Neural crest cell (in vitro differentiated cells): ENCODE results near the gene GHSR. TPM values are rescaled to one million over a fixed set of nuclear protein-coding genes. Genes with fewer than 3 reads are reported as not detected.

Source experiments
- DNase-seq: peaks from one replicate; pipeline ENCODE4 v3.0.0; 2021; ENCODE audit warnings: low read depth, mixed read lengths, low spot score
- H3K27ac Mint-ChIP-seq: one replicate; pipeline ENCODE4 v1.8.0; 2021; ENCODE audit warnings: mild to moderate bottlenecking, mixed read lengths; ENCODE audit not compliant: unreplicated experiment
- H3K27me3 Mint-ChIP-seq: 2 replicates; pipeline ENCODE4 v1.8.0; 2021; ENCODE audit warnings: low read depth, mild to moderate bottlenecking, mixed read lengths
- H3K36me3 Mint-ChIP-seq: 2 replicates; pipeline ENCODE4 v1.8.0; 2021; ENCODE audit warnings: low read depth, mild to moderate bottlenecking, mixed read lengths
- H3K4me1 Mint-ChIP-seq: 2 replicates; pipeline ENCODE4 v1.8.0; 2021; ENCODE audit warnings: mixed read lengths
- H3K4me3 Mint-ChIP-seq: one replicate; pipeline ENCODE4 v1.8.0; 2021; ENCODE audit warnings: mild to moderate bottlenecking, mixed read lengths
- H3K9me3 Mint-ChIP-seq: 2 replicates; pipeline ENCODE4 v1.8.0; 2021; ENCODE audit warnings: mixed read lengths
- total RNA-seq: library from RNA; stranded (reverse); gene quantifications from 2 replicates; pipeline ENCODE4 v1.2.1, GENCODE V29; 2021
- TF ChIP-seq, protein P1 (sequence below): fragments of 200-600 bp; sonication (generic); conservative IDR thresholded peaks from 2 replicates; pipeline ENCODE4 v1.5.0; 2021; ENCODE audit warnings: antibody characterized with exemption, mild to moderate bottlenecking

The GHSR gene
- total RNA-seq, 1 donor from 2014 or later: not detected

DNA sequence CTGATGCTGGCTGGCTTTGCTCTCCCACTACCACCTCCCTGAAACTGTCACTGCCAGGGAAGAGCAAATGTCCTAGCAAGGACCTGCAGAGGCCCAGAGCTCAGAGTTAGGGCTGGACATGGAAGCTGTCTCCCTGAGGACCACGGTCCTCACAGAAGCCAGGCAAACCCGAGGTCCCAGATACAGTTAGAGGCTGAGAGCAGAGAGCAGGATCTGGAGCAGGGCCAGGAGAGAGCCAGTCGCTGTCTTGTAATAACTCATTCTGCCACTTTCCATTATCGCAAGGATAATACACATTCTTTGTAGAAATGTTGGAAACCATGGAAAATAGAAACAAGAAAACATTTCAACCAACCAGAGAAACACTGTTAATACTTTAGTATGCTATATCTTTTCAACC lies 10.1 kb downstream of the GHSR start:
- Mint-ChIP-seq H3K36me3 (peaks cover 2% of the 10 kb centered on the region), H3K27me3 (peaks cover 21% of the 10 kb centered on the region), H3K4me1 (no peaks in the 10 kb centered on the region), H3K9me3 (peaks cover 3% of the 10 kb centered on the region), H3K4me3 (no peak overlapping the region), H3K27ac (no peak overlapping the region)
- TF ChIP-seq, protein P1, sequence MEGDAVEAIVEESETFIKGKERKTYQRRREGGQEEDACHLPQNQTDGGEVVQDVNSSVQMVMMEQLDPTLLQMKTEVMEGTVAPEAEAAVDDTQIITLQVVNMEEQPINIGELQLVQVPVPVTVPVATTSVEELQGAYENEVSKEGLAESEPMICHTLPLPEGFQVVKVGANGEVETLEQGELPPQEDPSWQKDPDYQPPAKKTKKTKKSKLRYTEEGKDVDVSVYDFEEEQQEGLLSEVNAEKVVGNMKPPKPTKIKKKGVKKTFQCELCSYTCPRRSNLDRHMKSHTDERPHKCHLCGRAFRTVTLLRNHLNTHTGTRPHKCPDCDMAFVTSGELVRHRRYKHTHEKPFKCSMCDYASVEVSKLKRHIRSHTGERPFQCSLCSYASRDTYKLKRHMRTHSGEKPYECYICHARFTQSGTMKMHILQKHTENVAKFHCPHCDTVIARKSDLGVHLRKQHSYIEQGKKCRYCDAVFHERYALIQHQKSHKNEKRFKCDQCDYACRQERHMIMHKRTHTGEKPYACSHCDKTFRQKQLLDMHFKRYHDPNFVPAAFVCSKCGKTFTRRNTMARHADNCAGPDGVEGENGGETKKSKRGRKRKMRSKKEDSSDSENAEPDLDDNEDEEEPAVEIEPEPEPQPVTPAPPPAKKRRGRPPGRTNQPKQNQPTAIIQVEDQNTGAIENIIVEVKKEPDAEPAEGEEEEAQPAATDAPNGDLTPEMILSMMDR: no peak
- no peak for DNase-seq

DNA sequence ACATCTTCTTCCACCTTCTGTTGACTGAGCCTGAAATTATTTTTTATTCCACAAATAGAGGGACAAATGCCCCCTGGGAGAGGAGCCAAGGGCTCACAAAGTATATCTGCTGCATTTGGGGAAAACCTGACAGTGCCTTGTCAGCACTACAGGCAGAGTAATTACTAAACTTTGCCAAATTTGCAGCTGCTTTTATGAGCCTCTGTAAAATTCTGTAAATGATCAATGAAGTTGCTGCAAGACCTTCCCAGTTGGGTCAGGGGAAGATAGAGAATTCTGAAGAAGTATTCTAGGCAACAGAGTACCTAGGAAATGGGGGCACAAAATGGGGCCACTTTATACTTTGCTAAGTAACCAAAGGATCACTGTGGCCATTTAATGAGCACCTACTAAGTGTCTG lies 10.5 kb downstream of the GHSR start:
- peaks cover 3% of the 10 kb centered on the region for H3K9me3 Mint-ChIP-seq
- no peaks in the 10 kb centered on the region for H3K4me1 Mint-ChIP-seq
- H3K27me3 Mint-ChIP-seq: peaks cover 19% of the 10 kb centered on the region
- TF ChIP-seq, protein P1: no peak
- H3K36me3 Mint-ChIP-seq: peaks cover 2% of the 10 kb centered on the region
- H3K4me3 Mint-ChIP-seq: no peak overlapping the region
- H3K27ac Mint-ChIP-seq: no peak overlapping the region
- no peak for DNase-seq

DNA sequence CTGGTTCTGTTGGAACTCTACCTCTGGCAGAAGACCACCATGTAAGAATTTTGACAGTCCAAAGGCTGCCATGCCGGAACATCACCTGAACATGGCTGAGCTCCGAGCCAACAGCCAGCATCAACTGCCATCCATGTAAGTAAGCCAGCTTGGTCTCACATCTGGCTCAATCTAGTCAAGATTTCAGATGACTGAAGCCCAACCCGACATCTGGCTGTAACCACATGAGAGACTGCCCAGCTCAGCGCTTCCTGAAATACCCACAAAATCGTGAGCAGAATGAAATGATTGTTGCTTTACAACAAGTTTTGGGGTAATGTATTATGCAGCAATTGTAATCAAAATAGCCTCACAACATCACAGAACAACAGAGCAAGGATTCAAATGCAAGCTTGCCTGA lies 32.9 kb downstream of the GHSR start:
- Mint-ChIP-seq H3K27me3 (peaks cover 3% of the 10 kb centered on the region), H3K27ac (no peak overlapping the region), H3K4me3 (no peak overlapping the region), H3K36me3 (no peaks in the 10 kb centered on the region), H3K4me1 (no peaks in the 10 kb centered on the region), H3K9me3 (peaks cover 4% of the 10 kb centered on the region)
- TF ChIP-seq, protein P1: no peak
- no peak for DNase-seq

DNA sequence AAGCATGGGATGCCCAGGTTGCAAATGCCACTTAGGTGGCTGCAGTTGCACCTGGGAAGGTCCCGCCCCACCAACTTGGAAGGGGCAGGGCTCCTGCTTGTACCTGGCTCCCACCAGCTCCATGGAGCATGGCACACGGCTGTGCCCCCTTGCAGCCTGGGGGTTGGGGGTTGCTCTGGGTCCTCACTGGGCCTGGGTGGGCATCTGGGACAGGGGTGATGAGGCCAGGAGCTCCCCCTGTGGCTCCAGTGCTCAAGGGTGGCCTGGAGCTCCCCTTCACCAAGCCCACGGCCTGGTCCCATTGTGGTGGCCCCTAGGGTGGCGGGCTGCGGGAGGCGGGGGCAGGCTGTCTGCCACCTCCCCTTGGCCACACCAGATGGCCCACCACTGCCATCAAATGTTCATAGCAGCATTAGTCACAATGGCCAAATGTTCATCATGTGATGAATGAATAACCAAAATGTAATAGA lies 36.7 kb downstream of the GHSR start:
- H3K4me1 Mint-ChIP-seq: no peaks in the 10 kb centered on the region
- DNase-seq: no peak
- H3K27ac Mint-ChIP-seq: no peak overlapping the region
- no peaks in the 10 kb centered on the region for H3K9me3 Mint-ChIP-seq
- TF ChIP-seq, protein P1: no peak
- no peak overlapping the region for H3K4me3 Mint-ChIP-seq
- no peaks in the 10 kb centered on the region for H3K36me3 Mint-ChIP-seq
- no peaks in the 10 kb centered on the region for H3K27me3 Mint-ChIP-seq

DNA sequence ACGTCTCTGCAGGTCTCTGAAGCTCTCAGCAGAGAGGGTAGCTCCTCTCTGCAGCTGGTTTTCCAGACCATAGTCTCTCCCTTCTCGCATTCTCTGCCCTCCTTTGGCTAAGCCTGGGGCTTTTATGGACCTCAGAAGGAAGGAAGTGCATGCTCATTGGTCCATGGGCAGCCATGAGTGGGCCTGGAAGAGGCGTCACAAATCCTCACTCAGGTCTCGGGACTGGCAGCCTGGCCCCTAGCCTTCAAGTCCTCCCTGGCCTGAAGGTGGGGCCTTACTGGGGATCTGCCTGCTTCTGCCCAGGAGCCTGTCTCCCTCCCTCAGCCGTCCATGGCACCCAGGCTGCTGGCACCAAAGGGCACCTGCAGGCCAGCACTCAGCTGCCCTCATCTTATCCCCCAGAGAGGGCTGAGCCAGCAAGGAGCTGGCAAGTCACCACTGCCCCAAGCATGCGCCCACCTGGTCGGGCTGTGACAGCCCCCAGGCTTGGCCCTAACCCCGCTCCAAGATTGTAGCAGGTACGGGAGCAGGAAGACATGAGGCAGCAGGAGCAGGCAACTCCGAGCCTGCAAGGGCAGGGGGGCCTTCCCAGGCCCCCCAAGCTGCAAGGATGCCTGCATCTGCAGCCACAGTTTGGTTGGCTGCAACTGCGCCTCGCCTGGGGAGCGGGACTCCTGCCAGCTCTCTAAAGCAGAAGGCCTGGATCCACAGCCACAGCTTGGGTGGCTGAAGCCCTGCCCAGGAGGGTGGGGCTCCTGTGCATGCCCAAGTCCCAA lies 37.4 kb downstream of the GHSR start:
- no peak for DNase-seq
- H3K27ac Mint-ChIP-seq: no peak overlapping the region
- no peaks in the 10 kb centered on the region for H3K27me3 Mint-ChIP-seq
- TF ChIP-seq, protein P1: no peak
- no peaks in the 10 kb centered on the region for H3K4me1 Mint-ChIP-seq
- H3K36me3 Mint-ChIP-seq: no peaks in the 10 kb centered on the region
- no peaks in the 10 kb centered on the region for H3K9me3 Mint-ChIP-seq
- no peak overlapping the region for H3K4me3 Mint-ChIP-seq
